ENCODE results near the gene CCDC13.
A peak's percentile ranks its signal among the peaks of the same experiment; 100 is the strongest.

Gene CCDC13

GRCh38 chr3:42752441-42752840 is 20.6 kb downstream of the CCDC13 start:
- no peak overlapping the region for H4K12ac ChIP-seq (ENCODE audit: low read depth, low read length)
- no peak overlapping the region for H3K4me2 ChIP-seq (ENCODE audit: low read length)
- H2AK5ac ChIP-seq (ENCODE audit: low read length): no peak overlapping the region
- H3K4ac ChIP-seq (ENCODE audit: low read depth, low read length): no peak overlapping the region
- H2BK5ac ChIP-seq (ENCODE audit: low read depth, low read length, poor library complexity): no peak overlapping the region
- no peak overlapping the region for H3K4me3 ChIP-seq (ENCODE audit: low read depth, low read length)
- no CpG with 5 or more reads among the region's 9 CpGs for WGBS (ENCODE audit: extremely low coverage, insufficient coverage, insufficient read length)
- H3K79me1 ChIP-seq (ENCODE audit: low read length): no peaks in the 10 kb centered on the region
- H3K18ac ChIP-seq (ENCODE audit: low read length): no peak overlapping the region
- no peaks in the 10 kb centered on the region for H3K79me2 ChIP-seq (ENCODE audit: control insufficient read depth, insufficient read depth, low read length, poor library complexity)
- H4K91ac ChIP-seq (ENCODE audit: low read depth, low read length): no peak overlapping the region
- H2AFZ ChIP-seq (ENCODE audit: insufficient read depth, low read length, poor library complexity): no peak overlapping the region
- H3K9ac ChIP-seq (ENCODE audit: low read length): no peak overlapping the region
- H3K27me3 ChIP-seq (ENCODE audit: insufficient read depth, low read length): no peaks in the 10 kb centered on the region
- no peak for DNase-seq
- H3K36me3 ChIP-seq (ENCODE audit: control insufficient read depth in 1 of 2, insufficient read depth in 2 of 2, low read length in 2 of 2): no peaks in the 10 kb centered on the region
- no peaks in the 10 kb centered on the region for H3K9me3 ChIP-seq (ENCODE audit: insufficient read depth, low read depth, low read length)
- H3K4me1 ChIP-seq (ENCODE audit: control insufficient read depth in 1 of 2, insufficient read depth in 2 of 2, low read length in 2 of 2): peaks cover 2 to 7% of the 10 kb centered on the region in 2 experiments
- no peak overlapping the region for H2BK12ac ChIP-seq (ENCODE audit: low read length)
- H3K27ac ChIP-seq (ENCODE audit: low read depth, low read length): no peak overlapping the region
- H2BK120ac ChIP-seq (ENCODE audit: insufficient read depth, low read length, poor library complexity): no peak overlapping the region
- no peak overlapping the region for H4K8ac ChIP-seq (ENCODE audit: low read depth, low read length)
- H3K23ac ChIP-seq (ENCODE audit: low read length): no peak overlapping the region
- no peak overlapping the region for H3K14ac ChIP-seq (ENCODE audit: low read length)

GRCh38 chr3:42751609-42752008 is 21.4 kb downstream of the CCDC13 start:
- H3K36me3 ChIP-seq (ENCODE audit: control insufficient read depth in 1 of 2, insufficient read depth in 2 of 2, low read length in 2 of 2): no peaks in the 10 kb centered on the region

GRCh38 chr3:42750834-42751233 is 22.2 kb downstream of the CCDC13 start:
- no peak overlapping the region for H4K91ac ChIP-seq (ENCODE audit: low read depth, low read length)
- H3K27me3 ChIP-seq (ENCODE audit: insufficient read depth, low read length): no peaks in the 10 kb centered on the region
- H4K8ac ChIP-seq (ENCODE audit: low read depth, low read length): no peak overlapping the region
- no peak overlapping the region for H3K23ac ChIP-seq (ENCODE audit: low read length)
- H3K14ac ChIP-seq (ENCODE audit: low read length): no peak overlapping the region
- no peak overlapping the region for H3K4me2 ChIP-seq (ENCODE audit: low read length)
- no peak overlapping the region for H2BK5ac ChIP-seq (ENCODE audit: low read depth, low read length, poor library complexity)
- H3K4ac ChIP-seq (ENCODE audit: low read depth, low read length): no peak overlapping the region
- H3K9ac ChIP-seq (ENCODE audit: low read length): no peak overlapping the region
- no peaks in the 10 kb centered on the region for H3K9me3 ChIP-seq (ENCODE audit: insufficient read depth, low read depth, low read length)
- peaks cover 2 to 7% of the 10 kb centered on the region in 2 experiments for H3K4me1 ChIP-seq (ENCODE audit: control insufficient read depth in 1 of 2, insufficient read depth in 2 of 2, low read length in 2 of 2)
- H3K79me2 ChIP-seq (ENCODE audit: control insufficient read depth, insufficient read depth, low read length, poor library complexity): no peaks in the 10 kb centered on the region
- H3K79me1 ChIP-seq (ENCODE audit: low read length): no peaks in the 10 kb centered on the region
- WGBS (ENCODE audit: extremely low coverage, insufficient coverage, insufficient read length): no CpG with 5 or more reads among the region's 7 CpGs
- H2AFZ ChIP-seq (ENCODE audit: insufficient read depth, low read length, poor library complexity): no peak overlapping the region
- no peaks in the 10 kb centered on the region for H3K36me3 ChIP-seq (ENCODE audit: control insufficient read depth in 1 of 2, insufficient read depth in 2 of 2, low read length in 2 of 2)
- no peak overlapping the region for H2BK12ac ChIP-seq (ENCODE audit: low read length)
- no peak overlapping the region for H2AK5ac ChIP-seq (ENCODE audit: low read length)
- no peak overlapping the region for H4K12ac ChIP-seq (ENCODE audit: low read depth, low read length)
- no peak overlapping the region for H3K4me3 ChIP-seq (ENCODE audit: low read depth, low read length)
- no peak overlapping the region for H2BK120ac ChIP-seq (ENCODE audit: insufficient read depth, low read length, poor library complexity)
- no peak for DNase-seq
- H3K18ac ChIP-seq (ENCODE audit: low read length): no peak overlapping the region
- no peak overlapping the region for H3K27ac ChIP-seq (ENCODE audit: low read depth, low read length)

More at GRCh38 chr3:42751609-42752008, 21.4 kb downstream of the CCDC13 start:
- no peak overlapping the region for H2BK120ac ChIP-seq (ENCODE audit: insufficient read depth, low read length, poor library complexity)
- H4K12ac ChIP-seq (ENCODE audit: low read depth, low read length): no peak overlapping the region
- no peak overlapping the region for H4K8ac ChIP-seq (ENCODE audit: low read depth, low read length)
- no peak overlapping the region for H3K23ac ChIP-seq (ENCODE audit: low read length)
- no peak overlapping the region for H3K4me3 ChIP-seq (ENCODE audit: low read depth, low read length)
- no peaks in the 10 kb centered on the region for H3K79me2 ChIP-seq (ENCODE audit: control insufficient read depth, insufficient read depth, low read length, poor library complexity)
- no peak overlapping the region for H3K4ac ChIP-seq (ENCODE audit: low read depth, low read length)
- H3K14ac ChIP-seq (ENCODE audit: low read length): no peak overlapping the region
- H3K18ac ChIP-seq (ENCODE audit: low read length): no peak overlapping the region
- no peak overlapping the region for H2AFZ ChIP-seq (ENCODE audit: insufficient read depth, low read length, poor library complexity)
- H3K79me1 ChIP-seq (ENCODE audit: low read length): no peaks in the 10 kb centered on the region
- no peak overlapping the region for H2BK12ac ChIP-seq (ENCODE audit: low read length)
- no peaks in the 10 kb centered on the region for H3K27me3 ChIP-seq (ENCODE audit: insufficient read depth, low read length)
- no peak overlapping the region for H2AK5ac ChIP-seq (ENCODE audit: low read length)
- peaks cover 2 to 7% of the 10 kb centered on the region in 2 experiments for H3K4me1 ChIP-seq (ENCODE audit: control insufficient read depth in 1 of 2, insufficient read depth in 2 of 2, low read length in 2 of 2)
- no peak overlapping the region for H2BK5ac ChIP-seq (ENCODE audit: low read depth, low read length, poor library complexity)
- DNase-seq: no peak
- H3K9me3 ChIP-seq (ENCODE audit: insufficient read depth, low read depth, low read length): no peaks in the 10 kb centered on the region
- WGBS (ENCODE audit: extremely low coverage, insufficient coverage, insufficient read length): no CpG with 5 or more reads among the region's 9 CpGs
- no peak overlapping the region for H4K91ac ChIP-seq (ENCODE audit: low read depth, low read length)
- H3K4me2 ChIP-seq (ENCODE audit: low read length): no peak overlapping the region
- no peak overlapping the region for H3K27ac ChIP-seq (ENCODE audit: low read depth, low read length)
- no peak overlapping the region for H3K9ac ChIP-seq (ENCODE audit: low read length)

- peak in 1 of 2 donors; percentile 33 for DNase-seq
- H4K91ac ChIP-seq (ENCODE audit: low read depth, low read length): no peak overlapping the region
- H3K9ac ChIP-seq (ENCODE audit: low read length): no peak overlapping the region
- no peak overlapping the region for H3K4me2 ChIP-seq (ENCODE audit: low read length)
- no peaks in the 10 kb centered on the region for H3K27me3 ChIP-seq (ENCODE audit: insufficient read depth, low read length)
- no peak overlapping the region for H3K23ac ChIP-seq (ENCODE audit: low read length)
- no peaks in the 10 kb centered on the region for H3K79me1 ChIP-seq (ENCODE audit: low read length)
- no peaks in the 10 kb centered on the region for H3K36me3 ChIP-seq (ENCODE audit: control insufficient read depth in 1 of 2, insufficient read depth in 2 of 2, low read length in 2 of 2)
- H3K18ac ChIP-seq (ENCODE audit: low read length): no peak overlapping the region
- H3K9me3 ChIP-seq (ENCODE audit: insufficient read depth, low read depth, low read length): no peaks in the 10 kb centered on the region
- H2AK5ac ChIP-seq (ENCODE audit: low read length): no peak overlapping the region
- no peak overlapping the region for H4K8ac ChIP-seq (ENCODE audit: low read depth, low read length)
- H2BK120ac ChIP-seq (ENCODE audit: insufficient read depth, low read length, poor library complexity): no peak overlapping the region
- WGBS (ENCODE audit: extremely low coverage, insufficient coverage, insufficient read length): no CpG with 5 or more reads among the region's 10 CpGs
- peaks cover 2 to 7% of the 10 kb centered on the region in 2 experiments for H3K4me1 ChIP-seq (ENCODE audit: control insufficient read depth in 1 of 2, insufficient read depth in 2 of 2, low read length in 2 of 2)
- no peak overlapping the region for H2AFZ ChIP-seq (ENCODE audit: insufficient read depth, low read length, poor library complexity)
- H4K12ac ChIP-seq (ENCODE audit: low read depth, low read length): no peak overlapping the region
- H3K4ac ChIP-seq (ENCODE audit: low read depth, low read length): no peak overlapping the region
- H3K79me2 ChIP-seq (ENCODE audit: control insufficient read depth, insufficient read depth, low read length, poor library complexity): no peaks in the 10 kb centered on the region
- H3K14ac ChIP-seq (ENCODE audit: low read length): no peak overlapping the region
- H3K4me3 ChIP-seq (ENCODE audit: low read depth, low read length): no peak overlapping the region
- H2BK12ac ChIP-seq (ENCODE audit: low read length): no peak overlapping the region
- H3K27ac ChIP-seq (ENCODE audit: low read depth, low read length): no peak overlapping the region
- no peak overlapping the region for H2BK5ac ChIP-seq (ENCODE audit: low read depth, low read length, poor library complexity)
Observed at GRCh38 chr3:42749753-42750231, 23.3 kb downstream of the CCDC13 start.
